BLaER1 treated with 17β-estradiol and CSF1 and Interleukin-3, amounts not matched to agents 10 nM and 100 nM (cell line): ENCODE results near the gene UBAP1L.
"Not testable (repeated sequence)": the region's sequence is repeated elsewhere in the genome, so short reads cannot be mapped to it uniquely, and the experiment has no call there.

Experiments
- H3K27ac ChIP-seq, 11 experiments: shearing (Covaris generic); formaldehyde crosslinking; 2 replicates each; pipeline ENCODE4 v1.8.1; 2022
- H3K27me3 ChIP-seq, 11 experiments: shearing (Covaris generic); formaldehyde crosslinking; 2 replicates each; pipeline ENCODE4 v1.8.1; 2022
- H3K36me3 ChIP-seq, 11 experiments: shearing (Covaris generic); formaldehyde crosslinking; 2 replicates each; pipeline ENCODE4 v1.8.1; 2022
- H3K4me1 ChIP-seq, 10 experiments: shearing (Covaris generic); formaldehyde crosslinking; 2 replicates each; pipeline ENCODE4 v1.8.1; 2022
- H3K4me2 ChIP-seq, 11 experiments: shearing (Covaris generic); formaldehyde crosslinking; 2 replicates each; pipeline ENCODE4 v1.8.1; 2022
- H3K4me3 ChIP-seq, 10 experiments: shearing (Covaris generic); formaldehyde crosslinking; 2 replicates each; pipeline ENCODE4 v1.8.1; 2022
- H3K9ac ChIP-seq, 11 experiments: shearing (Covaris generic); formaldehyde crosslinking; 2 replicates each; pipeline ENCODE4 v1.8.1; 2022
- H3K9me3 ChIP-seq, 11 experiments: shearing (Covaris generic); formaldehyde crosslinking; replicated peaks in 1 of 11; 2 replicates each; pipeline ENCODE4 v1.8.1; 2022
- H4K20me1 ChIP-seq, 11 experiments: shearing (Covaris generic); formaldehyde crosslinking; 2 replicates each; pipeline ENCODE4 v1.8.1; 2022
- Cebpa-rat ChIP-seq, 11 experiments: shearing (Covaris generic); IDR thresholded peaks; 2 replicates each; pipeline ENCODE4 v1.8.1; 2022

The UBAP1L gene

DNA sequence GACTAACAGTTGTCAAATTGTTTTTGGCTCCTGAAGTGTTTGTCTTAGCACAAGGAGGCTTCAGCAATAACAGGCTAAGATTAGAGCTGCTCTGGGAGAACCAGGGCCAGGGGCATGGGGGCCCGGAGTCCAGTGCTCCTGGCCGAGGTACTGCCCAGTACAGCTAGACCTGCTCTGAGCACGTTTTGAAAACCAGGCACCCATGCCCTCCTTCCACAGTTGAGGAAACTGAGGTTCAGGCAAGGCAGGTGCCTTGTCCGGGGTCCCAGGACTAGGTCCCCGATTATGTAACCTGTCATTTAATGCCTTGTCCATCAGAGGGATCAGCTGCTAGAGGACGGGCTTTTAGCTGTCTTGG, 19.3 kb downstream of the UBAP1L start:
- peaks cover 0 to 38% (median 0%) of the 10 kb centered on the region in 11 experiments; a peak in 4 of 22 replicates for H4K20me1 ChIP-seq

DNA sequence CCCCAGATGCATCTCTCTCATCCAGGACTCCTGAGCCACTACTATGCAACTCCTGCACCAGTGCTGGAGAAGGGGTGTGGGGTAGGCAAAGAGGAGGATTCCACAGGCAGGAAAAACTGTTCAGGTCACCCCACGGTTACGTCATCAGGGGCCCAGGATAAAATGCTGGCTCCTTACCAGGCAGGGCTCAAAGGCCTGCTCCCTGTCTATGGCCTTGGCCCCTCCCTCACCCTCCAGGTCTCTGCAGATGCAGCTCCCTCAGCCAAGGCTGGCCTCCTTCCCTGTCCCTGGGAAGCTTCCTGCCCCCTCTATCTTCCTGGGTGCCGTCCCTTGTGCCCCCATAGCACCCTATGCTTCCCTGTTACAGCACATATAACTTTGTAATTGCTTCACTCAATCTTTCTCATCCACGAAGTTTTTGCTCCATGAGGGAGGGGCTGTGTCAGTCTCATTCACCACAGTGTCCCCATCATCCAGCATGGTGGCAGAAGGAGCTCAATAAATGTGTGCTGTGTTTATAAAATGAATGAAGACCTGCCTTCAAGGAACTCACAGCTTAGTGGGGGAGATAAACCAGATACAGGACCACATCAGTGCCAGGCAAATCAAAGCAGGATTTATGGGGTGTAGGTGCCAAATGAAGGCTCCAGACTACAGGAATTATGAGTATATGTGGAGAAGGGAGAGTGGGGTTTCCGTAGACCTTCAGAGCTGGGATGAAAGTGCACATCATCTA, 19.8 kb downstream of the UBAP1L start:
- H3K36me3 ChIP-seq, result peaks cover 28 to 52% (median 35%) of the 10 kb centered on the region in 11 experiments
- no peak for TF ChIP-seq Cebpa-rat (IDR thresholded peaks at IDR 0.05)
- no peaks in the 10 kb centered on the region for H3K4me1 ChIP-seq
- no peaks in the 10 kb centered on the region for H3K9me3 ChIP-seq
- peaks cover 0 to 36% (median 0%) of the 10 kb centered on the region in 11 experiments; a peak in 3 of 22 replicates for H4K20me1 ChIP-seq
- no peak overlapping the region for H3K27ac ChIP-seq
- H3K9ac ChIP-seq, result no peak overlapping the region
- no peak overlapping the region for H3K4me3 ChIP-seq
- H3K4me2 ChIP-seq, result no peak overlapping the region
- no peaks in the 10 kb centered on the region for H3K27me3 ChIP-seq

More for the DNA sequence above, 19.3 kb downstream of the UBAP1L start:
- H3K9ac ChIP-seq, result no peak overlapping the region
- peaks cover 0 to 3% (median 0%) of the 10 kb centered on the region in 10 experiments; a peak in 5 of 20 replicates for H3K4me1 ChIP-seq
- H3K4me2 ChIP-seq, result no peak overlapping the region
- peaks cover 32 to 58% (median 40%) of the 10 kb centered on the region in 11 experiments for H3K36me3 ChIP-seq
- no peak overlapping the region for H3K27ac ChIP-seq
- no peaks in the 10 kb centered on the region for H3K9me3 ChIP-seq
- H3K27me3 ChIP-seq, result no peaks in the 10 kb centered on the region; a peak in 1 of 22 replicates
- no peak overlapping the region for H3K4me3 ChIP-seq
- no peak for TF ChIP-seq Cebpa-rat (IDR thresholded peaks at IDR 0.05)

DNA sequence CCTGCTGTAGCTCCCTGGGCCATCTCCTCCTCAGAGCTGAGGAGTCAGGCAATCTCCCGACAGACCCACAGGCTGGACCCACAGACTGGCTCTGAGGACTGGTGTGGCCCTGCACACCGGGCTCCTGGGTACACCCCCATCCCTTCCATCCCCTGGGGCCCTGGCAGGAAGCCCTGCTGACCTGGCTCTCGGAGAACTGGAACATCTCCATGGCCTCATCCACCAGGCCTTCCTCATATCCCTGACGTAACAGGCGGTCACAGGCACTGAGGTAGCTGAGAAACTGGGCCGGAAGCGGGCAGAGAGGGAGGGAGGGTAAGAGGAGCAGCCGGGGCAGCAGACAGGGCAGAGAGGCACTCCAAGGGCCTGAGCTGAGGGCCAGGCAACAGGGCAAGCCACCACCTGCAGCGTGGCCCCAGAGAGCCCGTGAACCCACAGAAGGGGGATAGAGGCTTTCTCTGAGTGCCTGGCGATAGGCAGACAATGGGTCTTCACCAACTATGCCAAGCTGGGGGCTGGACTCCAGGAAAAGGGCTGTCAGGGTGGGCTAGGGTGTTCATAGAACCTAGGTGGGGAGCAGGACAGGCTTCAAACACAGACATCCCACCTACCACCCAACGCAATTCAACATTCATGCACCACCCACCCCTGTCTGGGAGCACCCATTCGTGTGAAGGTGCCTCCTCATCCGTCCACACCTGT, 20.6 kb downstream of the UBAP1L start:
- TF ChIP-seq Cebpa-rat (IDR thresholded peaks at IDR 0.05), result no peak
- H3K4me1 ChIP-seq, result no peaks in the 10 kb centered on the region
- H3K4me2 ChIP-seq, result no peak overlapping the region
- H3K4me3 ChIP-seq, result no peak overlapping the region
- H3K9me3 ChIP-seq, result no peaks in the 10 kb centered on the region
- H3K27ac ChIP-seq, result no peak overlapping the region
- H3K27me3 ChIP-seq, result no peaks in the 10 kb centered on the region
- no peak overlapping the region for H3K9ac ChIP-seq
- H4K20me1 ChIP-seq, result peaks cover 0 to 44% (median 0%) of the 10 kb centered on the region in 11 experiments; a peak in 3 of 22 replicates
- peaks cover 21 to 46% (median 27%) of the 10 kb centered on the region in 11 experiments for H3K36me3 ChIP-seq

DNA sequence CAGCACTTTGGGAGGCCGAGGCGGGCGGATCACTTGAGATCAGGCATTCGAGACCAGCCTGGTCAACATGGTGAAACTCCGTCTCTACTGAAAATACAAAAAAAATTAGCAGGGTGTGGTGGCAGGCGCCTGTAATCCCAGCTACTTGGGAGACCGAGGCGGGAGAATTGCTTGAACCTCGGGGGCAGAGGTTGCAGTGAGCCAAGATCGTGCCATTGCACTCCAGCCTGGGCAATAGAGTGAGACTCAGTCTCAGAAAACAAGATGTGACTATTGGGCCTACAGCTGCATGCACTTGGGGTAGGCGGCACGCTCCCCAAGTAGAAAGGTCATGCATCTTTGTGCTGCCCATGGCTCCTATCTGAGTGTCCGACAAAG, 21.2 kb downstream of the UBAP1L start:
- not testable (repeated sequence) for H3K4me1 ChIP-seq, H3K4me3 ChIP-seq, H3K27me3 ChIP-seq, H3K4me2 ChIP-seq, H3K9ac ChIP-seq, H3K9me3 ChIP-seq, H3K27ac ChIP-seq
- Histone ChIP-seq H4K20me1 (peaks cover 0 to 45% (median 0%) of the 10 kb centered on the region in 11 experiments; a peak in 3 of 22 replicates), H3K36me3 (peaks cover 15 to 39% (median 21%) of the 10 kb centered on the region in 11 experiments)

DNA sequence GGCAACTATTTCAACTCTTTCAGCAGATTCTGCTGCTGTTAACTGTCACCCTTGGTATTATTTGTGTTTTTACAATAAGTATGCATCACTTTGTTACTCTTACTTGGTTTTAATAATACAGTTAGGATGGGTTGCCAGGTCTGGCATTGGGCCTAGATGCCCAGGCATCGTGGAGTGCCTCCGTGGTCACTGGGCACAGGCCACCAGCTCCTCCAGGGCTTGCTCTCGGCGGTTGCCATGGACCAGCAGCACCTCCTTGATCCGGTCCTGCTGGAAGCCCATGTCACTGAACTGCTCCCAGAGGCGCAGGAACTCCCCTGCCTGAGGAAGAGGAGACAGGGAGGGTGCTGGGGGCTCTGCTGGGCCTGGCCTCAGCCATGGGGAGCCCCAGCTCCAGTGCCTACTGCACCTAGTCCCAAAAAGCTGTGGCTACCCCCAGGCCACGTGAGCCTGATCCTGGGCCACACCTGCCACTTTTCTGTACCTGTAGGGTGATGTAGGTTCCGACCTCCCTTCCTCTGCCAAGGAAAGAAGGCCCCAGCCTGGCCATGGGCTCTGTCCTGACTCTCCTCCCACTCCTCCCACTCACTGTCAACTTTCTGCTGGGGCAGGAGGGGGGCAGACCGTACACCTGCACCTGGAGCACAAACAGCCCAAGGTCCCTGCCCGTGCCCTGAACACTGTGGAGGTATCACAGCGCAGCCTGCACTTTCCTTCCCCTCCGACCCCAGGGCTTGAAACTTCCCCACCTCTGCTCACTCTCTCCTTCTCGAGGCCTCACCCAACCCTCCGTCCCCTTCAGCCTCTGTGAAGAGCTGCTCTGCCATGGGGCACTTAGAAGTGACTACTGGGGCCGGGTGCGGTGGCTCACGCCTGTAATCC, 21.8 kb downstream of the UBAP1L start:
- no peak for TF ChIP-seq Cebpa-rat (IDR thresholded peaks at IDR 0.05)
- H3K4me2 ChIP-seq, result no peak overlapping the region
- H3K27me3 ChIP-seq, result no peaks in the 10 kb centered on the region
- no peak overlapping the region for H3K4me3 ChIP-seq
- peaks cover 0 to 47% (median 0%) of the 10 kb centered on the region in 11 experiments; a peak in 3 of 22 replicates for H4K20me1 ChIP-seq
- peaks cover 9 to 33% (median 14%) of the 10 kb centered on the region in 11 experiments; a peak in 21 of 22 replicates for H3K36me3 ChIP-seq
- H3K27ac ChIP-seq, result no peak overlapping the region
- H3K9ac ChIP-seq, result no peak overlapping the region
- H3K9me3 ChIP-seq, result no peaks in the 10 kb centered on the region
- H3K4me1 ChIP-seq, result no peaks in the 10 kb centered on the region

DNA sequence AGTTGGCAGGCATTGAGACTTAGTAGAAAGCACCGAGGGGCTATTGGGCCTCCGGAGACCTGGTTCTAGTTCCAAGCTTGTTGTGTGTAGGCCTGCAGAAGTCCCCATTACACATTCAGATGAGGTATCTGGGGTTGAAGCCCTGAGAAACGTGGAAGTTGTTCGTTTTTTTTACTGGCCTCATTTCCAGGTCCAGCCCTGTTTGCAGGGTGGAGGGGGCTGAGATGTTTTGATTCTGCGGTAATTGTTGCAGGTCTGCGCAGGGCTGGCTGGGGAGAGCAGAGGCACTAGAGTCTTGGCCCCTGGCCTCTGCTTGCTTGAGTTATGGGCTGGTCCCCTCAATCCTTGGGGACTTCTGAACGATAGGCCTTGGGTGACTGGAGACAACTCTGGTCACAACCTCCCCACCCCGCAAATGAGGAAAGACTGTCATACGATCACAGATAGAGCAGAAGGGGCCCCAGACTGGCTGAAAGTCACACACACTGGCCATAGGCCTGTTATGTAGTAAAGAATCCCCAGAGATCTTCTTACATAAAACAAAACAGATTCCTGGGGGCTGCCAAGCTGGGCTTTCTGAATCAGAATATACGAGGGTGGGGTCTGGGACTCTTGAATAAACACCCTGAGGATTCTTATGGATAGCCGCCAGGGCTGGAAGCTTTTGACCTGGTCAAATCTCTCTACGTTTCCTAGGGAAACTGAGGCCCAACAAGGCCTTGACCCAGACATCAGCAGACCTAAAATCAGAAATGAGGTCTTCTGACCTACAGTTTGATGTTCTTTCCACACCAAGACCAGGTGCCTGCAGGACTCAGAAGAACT, 22.8 kb downstream of the UBAP1L start:
- Histone ChIP-seq H3K4me1 (no peaks in the 10 kb centered on the region), H3K36me3 (peaks cover 0 to 23% (median 6%) of the 10 kb centered on the region in 11 experiments; a peak in 12 of 22 replicates), H3K4me3 (no peak overlapping the region), H3K9ac (no peak overlapping the region), H4K20me1 (peaks cover 0 to 47% (median 0%) of the 10 kb centered on the region in 11 experiments; a peak in 3 of 22 replicates), H3K9me3 (no peaks in the 10 kb centered on the region), H3K27ac (no peak overlapping the region), H3K4me2 (no peak overlapping the region), H3K27me3 (no peaks in the 10 kb centered on the region)
- no peak for TF ChIP-seq Cebpa-rat (IDR thresholded peaks at IDR 0.05)

DNA sequence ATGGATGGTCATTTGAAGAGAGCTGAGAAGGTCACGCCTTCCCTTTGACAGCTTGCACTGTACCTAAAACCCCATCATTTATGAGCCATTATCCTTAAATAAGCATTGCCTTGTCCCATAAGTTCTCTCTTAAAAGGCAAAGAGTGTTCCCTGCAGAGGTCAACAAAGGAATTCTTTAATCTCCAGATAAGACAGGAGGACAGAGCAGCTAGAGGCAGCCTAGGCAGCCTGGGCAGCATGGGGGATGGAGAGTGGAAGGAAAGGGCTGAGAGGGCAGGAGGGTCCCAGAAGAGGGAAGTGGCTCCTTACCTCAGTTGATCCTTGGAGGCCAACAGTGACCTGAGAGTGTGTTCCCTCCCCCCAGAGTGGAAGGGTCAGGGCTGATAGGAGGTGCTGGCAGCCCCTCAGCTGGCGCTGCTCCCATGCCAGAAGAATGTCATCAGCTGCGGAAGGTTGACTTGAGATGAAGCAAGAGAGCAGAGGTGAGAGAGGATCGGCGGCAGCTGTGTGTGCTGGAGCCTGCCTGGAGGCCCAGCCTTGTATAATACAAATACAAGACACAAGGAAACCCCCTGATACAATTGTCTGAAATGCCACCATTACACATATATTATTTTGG, 25.7 kb downstream of the UBAP1L start:
- Histone ChIP-seq H3K4me3 (no peak overlapping the region), H3K9me3 (no peaks in the 10 kb centered on the region), H3K27ac (no peak overlapping the region), H3K27me3 (no peaks in the 10 kb centered on the region), H4K20me1 (peaks cover 0 to 32% (median 0%) of the 10 kb centered on the region in 11 experiments; a peak in 2 of 22 replicates), H3K36me3 (peaks cover 0 to 10% (median 0%) of the 10 kb centered on the region in 11 experiments; a peak in 4 of 22 replicates), H3K4me2 (no peak overlapping the region), H3K4me1 (peaks cover 0 to 21% (median 11%) of the 10 kb centered on the region in 10 experiments; a peak in 14 of 20 replicates), H3K9ac (no peak overlapping the region)
- no peak for TF ChIP-seq Cebpa-rat (IDR thresholded peaks at IDR 0.05)

DNA sequence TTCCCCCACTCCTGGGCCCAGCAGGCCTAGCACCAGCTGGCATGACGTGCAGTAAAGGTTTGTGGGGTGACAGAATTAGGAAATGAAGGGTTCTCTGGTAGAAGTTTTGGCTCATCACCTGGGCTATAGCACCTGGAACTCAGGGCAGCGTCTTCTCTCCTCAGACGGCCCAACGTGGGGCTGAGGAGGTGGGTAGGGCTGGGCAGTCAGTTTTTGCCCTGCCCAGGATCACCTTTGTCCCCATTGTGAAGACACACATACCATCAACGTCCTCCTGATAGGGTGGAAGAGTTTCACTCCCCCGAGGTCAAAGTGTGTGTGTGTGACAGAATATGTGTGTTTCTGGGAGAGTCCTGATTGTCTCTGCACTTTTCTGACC, 26.4 kb downstream of the UBAP1L start:
- H3K27ac ChIP-seq, result no peak overlapping the region
- H3K4me2 ChIP-seq, result no peak overlapping the region
- peaks cover 0 to 21% (median 11%) of the 10 kb centered on the region in 10 experiments; a peak in 14 of 20 replicates for H3K4me1 ChIP-seq
- TF ChIP-seq Cebpa-rat (IDR thresholded peaks at IDR 0.05), result no peak
- peaks cover 0 to 10% (median 0%) of the 10 kb centered on the region in 11 experiments; a peak in 4 of 22 replicates for H3K36me3 ChIP-seq
- no peaks in the 10 kb centered on the region for H3K9me3 ChIP-seq
- H3K27me3 ChIP-seq, result no peaks in the 10 kb centered on the region
- no peak overlapping the region for H3K4me3 ChIP-seq
- peaks cover 0 to 32% (median 0%) of the 10 kb centered on the region in 11 experiments; a peak in 2 of 22 replicates for H4K20me1 ChIP-seq
- no peak overlapping the region; a peak in 1 of 22 replicates for H3K9ac ChIP-seq
